Esophagus muscularis mucosa (tissue), 4 donors: Measurements from ENCODE around the gene BCL7C. TPM values are rescaled to one million over a fixed set of nuclear protein-coding genes. Genes with fewer than 3 reads are reported as not detected.

ENCODE experiments used
- DNase-seq: peaks from one replicate; pipeline ENCODE4 v3.0.0-alpha.2; 2017; ENCODE audit errors: extremely low spot score
- H3K27ac ChIP-seq, 4 donors: fragments of 200-600 bp; sonication (generic); replicated peaks in 1 of 4; 1 replicate in 3 of 4; 2 replicates in 1 of 4; pipeline ENCODE4 v1.5.1; 2016 to 2019; ENCODE audit warnings: mild to moderate bottlenecking in 1 of 4
- H3K27me3 ChIP-seq, 4 donors: fragments of 200-600 bp; sonication (generic); one replicate each; pipeline versions ENCODE4 v1.5.1 to v1.6.0; 2016 to 2019
- H3K36me3 ChIP-seq, 4 donors: fragments of 200-600 bp; sonication (generic); one replicate each; pipeline ENCODE4 v1.5.1; 2016 to 2019
- H3K4me1 ChIP-seq, 4 donors: fragments of 200-600 bp; sonication (generic); one replicate each; pipeline ENCODE4 v1.5.1; 2016 to 2019
- H3K4me3 ChIP-seq, 4 donors: fragments of 200-600 bp; sonication (generic); 1 replicate in 2 of 4; 2 replicates in 2 of 4; pipeline ENCODE4 v1.5.1; 2016 to 2019; ENCODE audit warnings: mild to moderate bottlenecking in 4 of 4, moderate library complexity in 1 of 4
- H3K9me3 ChIP-seq, 4 donors: fragments of 200-600 bp; sonication (generic); 1 replicate in 3 of 4; 2 replicates in 1 of 4; pipeline ENCODE4 v1.5.1; 2016 to 2019
- EP300 ChIP-seq: sonication (generic); formaldehyde crosslinking; IDR thresholded peaks from one replicate; pipeline ENCODE4 v1.6.1; 2017; ENCODE audit warnings: antibody characterized with exemption
- POLR2A ChIP-seq: fragments of 450-650 bp; IDR thresholded peaks from one replicate; pipeline ENCODE4 v1.6.1; 2017; ENCODE audit warnings: antibody characterized with exemption, moderate library complexity, mild to moderate bottlenecking, low read depth
- POLR2AphosphoS5 ChIP-seq, 2 donors: sonication (generic); formaldehyde crosslinking; IDR thresholded peaks; one replicate each; pipeline ENCODE4 v1.6.1; 2017; ENCODE audit warnings: antibody characterized with exemption in 2 of 2
- WGBS: methylation state at CpG from one replicate; pipeline ENCODE4 v1.1.5; 2018; 5-methylcytosine and 5-hydroxymethylcytosine counted together
- intact Hi-C: fragments of 100-400 bp; cut with DNase I; formaldehyde crosslinking; loops from one replicate; pipeline ENCODE4 v1.15.1; 2023
- total RNA-seq, 4 donors: library from RNA; depleted of rRNA; stranded (reverse); fragments of >200 nt; gene quantifications; one replicate each; pipeline versions ENCODE4 v1.1.0 to v1.2.1, GENCODE V29; 2016
- TF ChIP-seq, protein P1 (sequence below), 3 experiments: fragments of 200-600 bp in 2 of 3; fragments of 450-650 bp in 1 of 3; sonication (generic) in 2 of 3; IDR thresholded peaks; one replicate each; pipeline ENCODE4 v1.5.1; 2017 to 2019; ENCODE audit warnings: antibody characterized with exemption in 3 of 3, mild to moderate bottlenecking in 2 of 3, moderate library complexity in 1 of 3

Gene BCL7C
- total RNA-seq, 4 donors from 2014 or later: 42.1 to 57.9 (median 45.5) TPM

DNA sequence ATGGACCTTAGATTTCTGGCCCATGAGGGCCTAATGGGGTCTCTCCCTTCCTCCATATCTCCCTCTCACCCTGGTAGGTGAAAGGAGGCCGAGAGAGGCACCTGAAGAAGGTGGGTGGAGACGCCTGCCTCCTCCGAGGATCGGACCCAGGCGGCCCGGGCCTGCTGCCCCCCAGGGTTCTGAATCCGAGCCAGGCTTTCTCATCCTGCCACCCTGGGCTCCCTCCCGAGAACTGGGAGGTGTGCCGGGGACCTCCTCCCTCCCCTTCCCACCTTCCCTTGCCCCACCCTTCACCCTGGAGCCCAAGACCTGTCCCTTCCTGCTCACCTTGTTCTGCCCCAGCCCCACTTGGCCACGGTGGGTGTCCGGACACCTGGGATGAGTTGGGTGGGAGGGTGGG lies 34.5 kb upstream of the BCL7C start:
- Histone ChIP-seq H3K36me3 (peaks cover 20 to 77% (median 45%) of the 10 kb centered on the region in 4 donors), H3K4me1 (peaks cover 19 to 47% (median 33%) of the 10 kb centered on the region in 4 donors), H3K27me3 (no peaks in the 10 kb centered on the region), H3K9me3 (no peaks in the 10 kb centered on the region), H3K4me3 (no peak overlapping the region), H3K27ac (no peak overlapping the region)
- DNase-seq: no peak
- WGBS: 75% methylated on average over 10 of the region's 11 CpGs
- TF ChIP-seq POLR2AphosphoS5 (IDR thresholded peaks at IDR 0.05) (no peak), EP300 (no peak), POLR2A (no peak)
- TF ChIP-seq, protein P1, sequence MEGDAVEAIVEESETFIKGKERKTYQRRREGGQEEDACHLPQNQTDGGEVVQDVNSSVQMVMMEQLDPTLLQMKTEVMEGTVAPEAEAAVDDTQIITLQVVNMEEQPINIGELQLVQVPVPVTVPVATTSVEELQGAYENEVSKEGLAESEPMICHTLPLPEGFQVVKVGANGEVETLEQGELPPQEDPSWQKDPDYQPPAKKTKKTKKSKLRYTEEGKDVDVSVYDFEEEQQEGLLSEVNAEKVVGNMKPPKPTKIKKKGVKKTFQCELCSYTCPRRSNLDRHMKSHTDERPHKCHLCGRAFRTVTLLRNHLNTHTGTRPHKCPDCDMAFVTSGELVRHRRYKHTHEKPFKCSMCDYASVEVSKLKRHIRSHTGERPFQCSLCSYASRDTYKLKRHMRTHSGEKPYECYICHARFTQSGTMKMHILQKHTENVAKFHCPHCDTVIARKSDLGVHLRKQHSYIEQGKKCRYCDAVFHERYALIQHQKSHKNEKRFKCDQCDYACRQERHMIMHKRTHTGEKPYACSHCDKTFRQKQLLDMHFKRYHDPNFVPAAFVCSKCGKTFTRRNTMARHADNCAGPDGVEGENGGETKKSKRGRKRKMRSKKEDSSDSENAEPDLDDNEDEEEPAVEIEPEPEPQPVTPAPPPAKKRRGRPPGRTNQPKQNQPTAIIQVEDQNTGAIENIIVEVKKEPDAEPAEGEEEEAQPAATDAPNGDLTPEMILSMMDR (IDR thresholded peaks at IDR 0.05): no peak
- intact Hi-C loops: no loop called here

DNA sequence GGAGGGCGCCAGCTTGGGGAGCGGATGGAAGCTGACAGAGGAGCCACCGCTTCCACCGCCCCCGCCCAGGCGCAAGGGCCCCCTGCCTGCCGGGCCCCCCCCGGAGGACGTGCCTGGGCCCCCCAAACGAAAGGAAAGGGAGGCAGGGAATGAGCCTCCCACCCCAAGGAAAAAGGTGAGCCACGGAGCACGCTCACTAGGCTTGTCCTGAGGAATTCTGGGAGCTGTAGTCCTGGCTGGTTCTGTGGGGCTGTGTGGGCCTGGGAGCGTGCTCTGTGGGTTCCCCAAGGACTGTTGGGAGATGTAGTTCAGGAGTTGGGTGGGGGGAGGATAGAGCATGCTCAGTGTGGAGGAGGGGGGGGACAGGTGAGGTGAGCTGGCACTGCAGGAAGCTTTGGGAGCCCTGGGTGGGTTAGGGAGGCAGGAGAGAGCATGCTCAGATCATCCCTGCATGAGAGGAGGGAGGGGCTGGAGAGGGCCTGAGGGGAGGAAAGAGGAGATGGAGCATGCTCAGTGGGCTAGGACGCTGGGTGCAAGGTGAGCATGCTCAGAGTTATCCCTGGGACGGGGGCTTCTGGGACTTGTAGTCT lies 34.0 kb upstream of the BCL7C start:
- intact Hi-C loops: no loop called here
- H3K4me3 ChIP-seq: peak overlapping the region in 1 of 4 donors; percentile 5
- WGBS: 30% methylated on average over 6 of the region's 15 CpGs
- DNase-seq: no peak
- H3K27ac ChIP-seq: peak overlapping the region; percentile 4 to 51 (median 29)
- no peaks in the 10 kb centered on the region for H3K9me3 ChIP-seq
- H3K27me3 ChIP-seq: no peaks in the 10 kb centered on the region
- H3K36me3 ChIP-seq: peaks cover 19 to 72% (median 42%) of the 10 kb centered on the region in 4 donors
- TF ChIP-seq POLR2AphosphoS5 (IDR thresholded peaks at IDR 0.05): peak in 1 of 2 donors; percentile 14
- TF ChIP-seq, protein P1 (IDR thresholded peaks at IDR 0.05): no peak
- peaks cover 19 to 47% (median 33%) of the 10 kb centered on the region in 4 donors for H3K4me1 ChIP-seq

DNA sequence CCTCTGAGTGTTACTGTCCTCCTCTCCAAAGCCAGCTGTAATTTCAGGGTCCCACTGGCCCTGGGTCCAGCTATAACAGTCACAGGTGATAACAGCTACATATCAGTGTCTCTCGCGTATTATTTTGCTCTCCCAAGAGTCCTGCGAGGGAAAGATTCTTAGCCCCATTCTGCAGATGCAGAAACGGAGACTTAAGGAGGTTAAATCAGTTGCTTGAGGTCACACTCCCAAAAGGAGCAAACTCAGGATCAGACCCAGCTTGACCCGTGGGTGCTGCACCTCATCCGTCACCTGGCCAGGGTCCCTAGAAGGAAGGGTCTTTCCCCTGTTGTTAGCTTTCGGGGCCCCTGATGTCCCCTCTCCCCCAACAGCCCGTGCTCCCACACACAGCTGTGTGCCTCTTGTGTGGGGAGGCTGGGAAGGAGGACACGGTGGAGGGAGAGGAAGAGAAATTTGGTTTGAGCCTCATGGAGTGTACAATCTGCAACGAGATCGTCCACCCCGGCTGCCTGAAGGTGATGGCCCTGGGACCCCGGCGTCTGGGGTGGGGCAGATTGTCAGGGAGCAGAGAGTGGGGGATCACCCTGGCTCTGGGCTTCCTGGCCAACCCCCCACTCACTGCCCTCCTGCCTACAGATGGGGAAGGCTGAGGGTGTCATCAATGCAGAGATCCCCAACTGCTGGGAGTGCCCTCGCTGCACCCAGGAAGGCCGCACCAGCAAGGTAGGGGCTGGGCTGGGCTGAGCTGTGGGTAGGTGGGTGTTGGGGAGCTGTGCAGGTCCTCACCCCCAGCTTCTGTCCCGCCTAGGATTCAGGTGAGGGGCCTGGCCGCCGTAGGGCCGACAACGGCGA lies 33.3 kb upstream of the BCL7C start:
- DNase-seq: no peak
- H3K27me3 ChIP-seq: no peaks in the 10 kb centered on the region
- no peaks in the 10 kb centered on the region for H3K9me3 ChIP-seq
- peak overlapping the region in 1 of 4 donors; percentile 5 for H3K4me3 ChIP-seq
- peak overlapping the region; percentile 4 to 51 (median 29) for H3K27ac ChIP-seq
- intact Hi-C loops: no loop called here
- TF ChIP-seq, protein P1 (IDR thresholded peaks at IDR 0.05): no peak
- TF ChIP-seq POLR2A: no peak
- TF ChIP-seq POLR2AphosphoS5 (IDR thresholded peaks at IDR 0.05): no peak
- no peak for TF ChIP-seq EP300
- WGBS: 91% methylated on average over 12 of the region's 22 CpGs
- H3K36me3 ChIP-seq: peaks cover 14 to 65% (median 36%) of the 10 kb centered on the region in 4 donors
- peaks cover 19 to 47% (median 33%) of the 10 kb centered on the region in 4 donors for H3K4me1 ChIP-seq

DNA sequence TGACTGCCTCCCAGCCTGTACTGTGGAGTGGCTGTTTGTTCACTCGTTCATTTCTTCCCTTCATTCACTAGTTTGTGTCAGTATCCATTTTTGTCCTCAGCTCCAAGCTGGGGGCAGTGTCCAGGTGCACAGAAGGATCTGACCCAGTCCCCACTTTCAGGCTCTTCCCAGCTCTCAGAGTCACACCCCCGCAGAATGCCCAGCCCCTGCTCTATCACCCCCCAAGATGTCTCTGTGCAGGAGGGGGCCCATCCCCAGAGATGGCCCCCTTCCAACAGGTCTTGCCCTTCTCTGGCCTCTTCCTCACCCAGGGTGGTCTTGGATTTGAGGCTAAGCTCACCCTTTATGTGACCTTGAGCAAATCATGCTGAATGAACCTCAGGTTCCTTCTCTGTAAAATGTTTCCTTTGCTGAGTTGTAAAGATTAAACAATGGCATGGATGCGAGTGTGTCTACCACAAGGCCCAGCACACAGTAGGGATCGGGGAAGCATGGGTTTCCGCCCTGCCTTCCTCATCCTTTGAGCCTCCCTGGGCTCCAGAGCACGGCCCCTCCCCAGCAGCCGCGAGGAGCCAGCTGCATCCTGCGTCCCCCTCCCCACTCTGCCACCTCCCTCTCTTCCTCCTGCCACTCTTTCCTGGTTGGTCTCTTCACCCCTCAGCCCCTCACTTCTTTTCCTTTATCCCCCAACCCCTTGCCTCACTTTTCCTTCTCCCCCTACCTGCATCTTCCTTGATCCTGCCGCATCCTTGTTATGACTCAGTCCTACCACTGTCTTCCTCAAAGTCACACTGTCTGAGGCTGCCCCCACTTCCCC lies 32.3 kb upstream of the BCL7C start:
- Histone ChIP-seq H3K27me3 (no peaks in the 10 kb centered on the region), H3K36me3 (peaks cover 9 to 56% (median 27%) of the 10 kb centered on the region in 4 donors), H3K9me3 (no peaks in the 10 kb centered on the region), H3K4me3 (no peak overlapping the region), H3K27ac (no peak overlapping the region), H3K4me1 (peaks cover 24 to 57% (median 41%) of the 10 kb centered on the region in 4 donors)
- 68% methylated on average over 10 of the region's 10 CpGs for WGBS
- intact Hi-C loops: no loop called here
- DNase-seq: no peak
- TF ChIP-seq EP300 (no peak), POLR2AphosphoS5 (IDR thresholded peaks at IDR 0.05) (no peak), POLR2A (no peak)
- TF ChIP-seq, protein P1 (IDR thresholded peaks at IDR 0.05): no peak
